ENCODE results near the gene GCK.

GCK gene

GRCh38 chr7:44145969-44146911 lies 43.0 kb downstream of the GCK start:
- DNase-seq (ENCODE audit: low read depth), result no peak
- no peak overlapping the region for H3K4me3 ChIP-seq (ENCODE audit: low read depth, low read length)

GRCh38 chr7:44145479-44145968 lies 43.7 kb downstream of the GCK start:
- H3K4me3 ChIP-seq (ENCODE audit: low read depth, low read length), result no peak overlapping the region
- no peak for DNase-seq (ENCODE audit: low read depth)
- no peak for TF ChIP-seq CTCF (IDR thresholded peaks at IDR 0.05; ENCODE audit: low read depth, low read length, missing control alignments)

More at GRCh38 chr7:44145969-44146911, 43.0 kb downstream of the GCK start:
- no peak for TF ChIP-seq CTCF (IDR thresholded peaks at IDR 0.05; ENCODE audit: low read depth, low read length, missing control alignments)

- TF ChIP-seq CTCF (IDR thresholded peaks at IDR 0.05; ENCODE audit: low read depth, low read length, missing control alignments), result no peak
- no peak overlapping the region for H3K4me3 ChIP-seq (ENCODE audit: low read depth, low read length)
- no peak for DNase-seq (ENCODE audit: low read depth)
Observed at GRCh38 chr7:44144968-44145478, 44.2 kb downstream of the GCK start.

GRCh38 chr7:44144426-44144967 lies 44.7 kb downstream of the GCK start:
- TF ChIP-seq CTCF (IDR thresholded peaks at IDR 0.05; ENCODE audit: low read depth, low read length, missing control alignments), result no peak
- no peak overlapping the region for H3K4me3 ChIP-seq (ENCODE audit: low read depth, low read length)

GRCh38 chr7:44143646-44144250 lies 45.5 kb downstream of the GCK start:
- no peak overlapping the region for H3K4me3 ChIP-seq (ENCODE audit: low read depth, low read length)
- no peak for TF ChIP-seq CTCF (IDR thresholded peaks at IDR 0.05; ENCODE audit: low read depth, low read length, missing control alignments)
- DNase-seq (ENCODE audit: low read depth), result no peak

More at GRCh38 chr7:44144426-44144967, 44.7 kb downstream of the GCK start:
- no peak for DNase-seq (ENCODE audit: low read depth)

- no peak overlapping the region for H3K4me3 ChIP-seq (ENCODE audit: low read depth, low read length)
- TF ChIP-seq CTCF (IDR thresholded peaks at IDR 0.05; ENCODE audit: low read depth, low read length, missing control alignments), result no peak
- DNase-seq (ENCODE audit: low read depth), result no peak
Observed at GRCh38 chr7:44142028-44142427, 47.2 kb downstream of the GCK start.

All from GM12864 (cell line).